HepG2 (cell line): Measurements from ENCODE around the gene SFTPB. TPM values are rescaled to one million over a fixed set of nuclear protein-coding genes. Genes with fewer than 3 reads are reported as not detected.
A peak's percentile ranks its signal among the peaks of the same experiment; 100 is the strongest.

Experiments
- NKX3-1 ChIP-seq: sonication (generic); formaldehyde crosslinking; IDR thresholded peaks from 2 replicates; pipeline ENCODE4 v1.5.0; 2020; ENCODE audit warnings: missing genetic modification reagents
- TBP ChIP-seq: sonication (generic); formaldehyde crosslinking; IDR thresholded peaks from 2 replicates; pipeline ENCODE4 v1.5.0; 2020; ENCODE audit warnings: missing genetic modification reagents
- TBX2 ChIP-seq: sonication (generic); formaldehyde crosslinking; IDR thresholded peaks from 2 replicates; pipeline ENCODE4 v1.5.0; 2020; ENCODE audit warnings: missing genetic modification reagents, mild to moderate bottlenecking, borderline replicate concordance
- ZNF225 ChIP-seq: sonication (generic); formaldehyde crosslinking; IDR thresholded peaks from 2 replicates; pipeline ENCODE4 v1.4.0; 2020; ENCODE audit warnings: mild to moderate bottlenecking, missing genetic modification reagents
- ZNF484 ChIP-seq: sonication (generic); formaldehyde crosslinking; IDR thresholded peaks from 2 replicates; pipeline ENCODE4 v1.5.1; 2020; ENCODE audit warnings: mild to moderate bottlenecking, low read depth, missing genetic modification reagents, borderline replicate concordance
- ZNF703 ChIP-seq: sonication (generic); formaldehyde crosslinking; IDR thresholded peaks from 2 replicates; pipeline ENCODE4 v1.5.1; 2020; ENCODE audit warnings: missing genetic modification reagents, mild to moderate bottlenecking, moderate library complexity, borderline replicate concordance
- ZSCAN25 ChIP-seq: sonication (generic); formaldehyde crosslinking; IDR thresholded peaks from 2 replicates; pipeline ENCODE4 v1.8.0; 2022; ENCODE audit warnings: mild to moderate bottlenecking, missing genetic modification reagents
- polyA plus RNA-seq, 8 experiments: library from polyadenylated mRNA; depleted of rRNA in 3 of 8; stranded (reverse) in 7 of 8; unstranded in 1 of 8; fragments of >200 nt; fragmentation: Illumina TruSeq in 4 of 8; extraction: Trizol in 4 of 8; gene quantifications; 2 replicates each; pipeline versions ENCODE4 v1.2.1 to v1.2.3, GENCODE V29; 2011 to 2016; ENCODE audit warnings: low read depth in 4 of 8, missing spikeins in 1 of 8, mixed read lengths in 1 of 8; ENCODE audit not compliant: insufficient read depth in 1 of 8
- total RNA-seq, 5 experiments: library from RNA; depleted of rRNA; stranded (reverse); fragments of >200 nt; fragmentation: Illumina TruSeq; extraction: Trizol; gene quantifications; 2 replicates each; pipeline ENCODE4 v1.2.3, GENCODE V29; 2016; ENCODE audit warnings: low read depth in 1 of 5
- TF ChIP-seq, protein P1 (sequence below): sonication (generic); formaldehyde crosslinking; IDR thresholded peaks from 2 replicates; pipeline ENCODE4 v1.5.0; 2020; ENCODE audit warnings: missing genetic modification reagents
- TF ChIP-seq, protein P2 (sequence below): sonication (generic); formaldehyde crosslinking; IDR thresholded peaks from 2 replicates; pipeline ENCODE4 v1.5.0; 2020; ENCODE audit warnings: missing genetic modification reagents
- TF ChIP-seq, protein P3 (sequence below): sonication (generic); formaldehyde crosslinking; IDR thresholded peaks from 2 replicates; pipeline ENCODE4 v1.8.0; 2022; ENCODE audit warnings: low read depth, missing genetic modification reagents
- TF ChIP-seq, protein P4 (sequence below): sonication (generic); formaldehyde crosslinking; IDR thresholded peaks from 2 replicates; pipeline ENCODE4; 2020; ENCODE audit warnings: missing genetic modification reagents, mild to moderate bottlenecking, borderline replicate concordance
- TF ChIP-seq, protein P5 (sequence below): sonication (generic); formaldehyde crosslinking; IDR thresholded peaks from 2 replicates; pipeline ENCODE4 v1.4.0; 2020; ENCODE audit warnings: missing genetic modification reagents
- TF ChIP-seq, protein P6 (sequence below): IDR thresholded peaks from 2 replicates; pipeline ENCODE4 v1.6.1; 2016

SFTPB gene
- total and polyA plus RNA-seq, 2 of the 13 experiments (the other 11 are each of a cell fraction or from before 2014, with no cell fraction given) = not detected

DNA sequence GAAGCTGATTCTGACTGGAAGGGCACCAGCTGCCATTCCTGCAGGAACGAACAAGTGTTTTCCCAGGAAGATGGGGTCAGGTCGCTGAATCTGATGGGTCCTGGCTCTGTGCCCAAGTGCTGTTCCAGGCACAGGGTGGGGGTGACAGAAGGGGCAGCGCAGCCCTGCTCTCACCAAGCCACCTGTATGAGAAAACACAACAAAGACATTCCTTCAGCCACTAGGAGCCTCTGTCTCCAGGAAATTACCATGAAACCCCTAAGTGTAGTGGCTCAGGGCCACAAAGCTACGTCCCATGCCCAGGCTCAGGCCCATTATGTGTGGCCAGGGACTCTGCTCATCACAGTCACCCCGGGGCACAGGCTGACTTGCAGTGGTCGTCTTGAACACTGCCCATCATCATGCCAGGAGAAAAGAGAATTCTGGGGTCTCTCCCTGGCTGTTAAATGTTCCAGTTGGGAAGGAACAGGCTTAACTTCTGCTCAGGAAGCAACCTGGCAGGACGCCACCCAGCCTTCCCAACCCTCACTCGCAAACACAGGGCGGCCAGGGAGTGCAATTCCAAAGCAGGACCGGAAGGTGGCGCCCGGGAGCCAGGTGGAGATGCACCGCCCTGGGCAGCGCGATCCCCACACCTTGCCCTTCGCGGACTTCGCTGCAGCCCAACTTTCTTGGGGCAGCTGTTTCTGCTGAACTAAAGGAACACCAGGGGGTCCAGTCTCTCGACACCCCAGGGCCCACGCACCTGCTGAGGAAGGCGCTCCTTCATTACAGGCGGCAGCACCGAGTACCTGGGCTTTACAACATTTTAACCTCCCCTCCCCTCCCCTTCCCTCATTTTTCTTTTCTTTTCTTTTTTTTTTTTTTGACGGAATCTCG lies 11.0 kb upstream of the SFTPB start (continued):
- TF ChIP-seq, protein P1, sequence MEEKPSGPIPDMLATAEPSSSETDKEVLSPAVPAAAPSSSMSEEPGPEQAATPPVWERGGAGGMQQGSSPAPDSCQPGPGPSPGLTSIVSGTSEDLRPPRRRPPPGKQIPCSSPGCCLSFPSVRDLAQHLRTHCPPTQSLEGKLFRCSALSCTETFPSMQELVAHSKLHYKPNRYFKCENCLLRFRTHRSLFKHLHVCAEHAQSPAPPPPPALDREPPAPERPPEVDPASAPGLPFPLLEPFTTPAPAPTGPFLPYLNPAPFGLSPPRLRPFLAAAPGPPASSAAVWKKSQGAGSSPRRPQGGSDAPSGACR (CRISPR knock-in tag) = no peak
- TF ChIP-seq, protein P2, sequence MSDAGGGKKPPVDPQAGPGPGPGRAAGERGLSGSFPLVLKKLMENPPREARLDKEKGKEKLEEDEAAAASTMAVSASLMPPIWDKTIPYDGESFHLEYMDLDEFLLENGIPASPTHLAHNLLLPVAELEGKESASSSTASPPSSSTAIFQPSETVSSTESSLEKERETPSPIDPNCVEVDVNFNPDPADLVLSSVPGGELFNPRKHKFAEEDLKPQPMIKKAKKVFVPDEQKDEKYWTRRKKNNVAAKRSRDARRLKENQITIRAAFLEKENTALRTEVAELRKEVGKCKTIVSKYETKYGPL (CRISPR knock-in tag) = no peak
- TF ChIP-seq, protein P3, sequence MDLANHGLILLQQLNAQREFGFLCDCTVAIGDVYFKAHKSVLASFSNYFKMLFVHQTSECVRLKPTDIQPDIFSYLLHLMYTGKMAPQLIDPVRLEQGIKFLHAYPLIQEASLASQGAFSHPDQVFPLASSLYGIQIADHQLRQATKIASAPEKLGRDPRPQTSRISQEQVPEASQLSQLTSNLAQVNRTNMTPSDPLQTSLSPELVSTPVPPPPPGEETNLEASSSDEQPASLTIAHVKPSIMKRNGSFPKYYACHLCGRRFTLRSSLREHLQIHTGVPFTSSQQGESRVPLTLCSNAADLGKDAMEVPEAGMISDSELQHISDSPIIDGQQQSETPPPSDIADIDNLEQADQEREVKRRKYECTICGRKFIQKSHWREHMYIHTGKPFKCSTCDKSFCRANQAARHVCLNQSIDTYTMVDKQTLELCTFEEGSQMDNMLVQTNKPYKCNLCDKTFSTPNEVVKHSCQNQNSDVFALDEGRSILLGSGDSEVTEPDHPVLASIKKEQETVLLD (CRISPR knock-in tag) = no peak
- TF ChIP-seq ZNF225 (CRISPR knock-in tag) = 0 out of 2 replicates have a peak, but pooled peaks have one; percentile 33
- TF ChIP-seq, protein P4, sequence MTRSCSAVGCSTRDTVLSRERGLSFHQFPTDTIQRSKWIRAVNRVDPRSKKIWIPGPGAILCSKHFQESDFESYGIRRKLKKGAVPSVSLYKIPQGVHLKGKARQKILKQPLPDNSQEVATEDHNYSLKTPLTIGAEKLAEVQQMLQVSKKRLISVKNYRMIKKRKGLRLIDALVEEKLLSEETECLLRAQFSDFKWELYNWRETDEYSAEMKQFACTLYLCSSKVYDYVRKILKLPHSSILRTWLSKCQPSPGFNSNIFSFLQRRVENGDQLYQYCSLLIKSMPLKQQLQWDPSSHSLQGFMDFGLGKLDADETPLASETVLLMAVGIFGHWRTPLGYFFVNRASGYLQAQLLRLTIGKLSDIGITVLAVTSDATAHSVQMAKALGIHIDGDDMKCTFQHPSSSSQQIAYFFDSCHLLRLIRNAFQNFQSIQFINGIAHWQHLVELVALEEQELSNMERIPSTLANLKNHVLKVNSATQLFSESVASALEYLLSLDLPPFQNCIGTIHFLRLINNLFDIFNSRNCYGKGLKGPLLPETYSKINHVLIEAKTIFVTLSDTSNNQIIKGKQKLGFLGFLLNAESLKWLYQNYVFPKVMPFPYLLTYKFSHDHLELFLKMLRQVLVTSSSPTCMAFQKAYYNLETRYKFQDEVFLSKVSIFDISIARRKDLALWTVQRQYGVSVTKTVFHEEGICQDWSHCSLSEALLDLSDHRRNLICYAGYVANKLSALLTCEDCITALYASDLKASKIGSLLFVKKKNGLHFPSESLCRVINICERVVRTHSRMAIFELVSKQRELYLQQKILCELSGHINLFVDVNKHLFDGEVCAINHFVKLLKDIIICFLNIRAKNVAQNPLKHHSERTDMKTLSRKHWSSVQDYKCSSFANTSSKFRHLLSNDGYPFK (CRISPR knock-in tag) = no peak
- TF ChIP-seq TBX2 (CRISPR knock-in tag) = 0 out of 2 replicates have a peak, but pooled peaks have one; percentile 50
- no peak for TF ChIP-seq TBP
- TF ChIP-seq ZNF484 = no peak
- TF ChIP-seq NKX3-1 (CRISPR knock-in tag) = no peak
- no peak for TF ChIP-seq ZSCAN25
- no peak for TF ChIP-seq ZNF703 (CRISPR knock-in tag)
- TF ChIP-seq, protein P5, sequence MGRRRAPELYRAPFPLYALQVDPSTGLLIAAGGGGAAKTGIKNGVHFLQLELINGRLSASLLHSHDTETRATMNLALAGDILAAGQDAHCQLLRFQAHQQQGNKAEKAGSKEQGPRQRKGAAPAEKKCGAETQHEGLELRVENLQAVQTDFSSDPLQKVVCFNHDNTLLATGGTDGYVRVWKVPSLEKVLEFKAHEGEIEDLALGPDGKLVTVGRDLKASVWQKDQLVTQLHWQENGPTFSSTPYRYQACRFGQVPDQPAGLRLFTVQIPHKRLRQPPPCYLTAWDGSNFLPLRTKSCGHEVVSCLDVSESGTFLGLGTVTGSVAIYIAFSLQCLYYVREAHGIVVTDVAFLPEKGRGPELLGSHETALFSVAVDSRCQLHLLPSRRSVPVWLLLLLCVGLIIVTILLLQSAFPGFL = no peak
- TF ChIP-seq, protein P6, sequence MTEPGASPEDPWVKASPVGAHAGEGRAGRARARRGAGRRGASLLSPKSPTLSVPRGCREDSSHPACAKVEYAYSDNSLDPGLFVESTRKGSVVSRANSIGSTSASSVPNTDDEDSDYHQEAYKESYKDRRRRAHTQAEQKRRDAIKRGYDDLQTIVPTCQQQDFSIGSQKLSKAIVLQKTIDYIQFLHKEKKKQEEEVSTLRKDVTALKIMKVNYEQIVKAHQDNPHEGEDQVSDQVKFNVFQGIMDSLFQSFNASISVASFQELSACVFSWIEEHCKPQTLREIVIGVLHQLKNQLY (CRISPR knock-in tag) = no peak
